Nephron (organoid): ENCODE results near the gene SIGLECL1.
A peak's percentile ranks its signal among the peaks of the same experiment; 100 is the strongest.

Experiments used
- H3K27ac Mint-ChIP-seq, 3 experiments: 2 replicates each; pipeline ENCODE4 v1.8.0; 2020; ENCODE audit warnings: mixed read lengths in 3 of 3, mild to moderate bottlenecking in 2 of 3, moderate library complexity in 1 of 3
- H3K27me3 Mint-ChIP-seq: 2 replicates; pipeline ENCODE4 v1.8.0; 2021; ENCODE audit warnings: low read depth, mild to moderate bottlenecking, moderate library complexity, mixed read lengths
- H3K36me3 Mint-ChIP-seq: 2 replicates; pipeline ENCODE4 v1.8.0; 2020; ENCODE audit warnings: low read depth, mixed read lengths
- H3K4me1 Mint-ChIP-seq: 2 replicates; pipeline ENCODE4 v1.8.0; 2020; ENCODE audit warnings: mixed read lengths
- H3K4me3 Mint-ChIP-seq, 3 experiments: 2 replicates each; pipeline ENCODE4 v1.8.0; 2020; ENCODE audit warnings: mild to moderate bottlenecking in 3 of 3, mixed read lengths in 3 of 3, moderate library complexity in 2 of 3
- H3K9me3 Mint-ChIP-seq: 2 replicates; pipeline ENCODE4 v1.8.0; 2020; ENCODE audit warnings: mixed read lengths
- CTCF ChIP-seq, 3 experiments: fragments of 200-600 bp; sonication (generic); IDR thresholded peaks; one replicate each; pipeline ENCODE4 v1.5.0; 2021; ENCODE audit warnings: antibody characterized with exemption in 3 of 3; ENCODE audit not compliant: unreplicated experiment in 3 of 3

SIGLECL1 gene

GRCh38 chr19:51257471-51257870 lies 6.6 kb downstream of the SIGLECL1 start:
- Mint-ChIP-seq H3K9me3 (no peaks in the 10 kb centered on the region), H3K4me3 (no peak overlapping the region), H3K27me3 (peaks cover 19% of the 10 kb centered on the region), H3K27ac (no peak overlapping the region), H3K36me3 (no peaks in the 10 kb centered on the region), H3K4me1 (no peaks in the 10 kb centered on the region)
- TF ChIP-seq CTCF (IDR thresholded peaks at IDR 0.05; ENCODE audit: unreplicated experiment in 3 of 3) = no peak

GRCh38 chr19:51258165-51259160 lies 7.6 kb downstream of the SIGLECL1 start:
- TF ChIP-seq CTCF (IDR thresholded peaks at IDR 0.05; ENCODE audit: unreplicated experiment in 3 of 3) = no peak

GRCh38 chr19:51259348-51260245 lies 8.7 kb downstream of the SIGLECL1 start:
- H3K4me3 Mint-ChIP-seq = no peak overlapping the region
- peaks cover 23% of the 10 kb centered on the region for H3K27me3 Mint-ChIP-seq
- peak; percentile 75 to 84 (median 79) for TF ChIP-seq CTCF (IDR thresholded peaks at IDR 0.05; ENCODE audit: unreplicated experiment in 3 of 3)
- H3K27ac Mint-ChIP-seq = no peak overlapping the region
- no peaks in the 10 kb centered on the region for H3K36me3 Mint-ChIP-seq
- no peaks in the 10 kb centered on the region for H3K9me3 Mint-ChIP-seq
- no peaks in the 10 kb centered on the region for H3K4me1 Mint-ChIP-seq

More at GRCh38 chr19:51258165-51259160, 7.6 kb downstream of the SIGLECL1 start:
- peaks cover 15% of the 10 kb centered on the region for H3K27me3 Mint-ChIP-seq
- no peak overlapping the region for H3K4me3 Mint-ChIP-seq
- H3K4me1 Mint-ChIP-seq = no peaks in the 10 kb centered on the region
- no peaks in the 10 kb centered on the region for H3K9me3 Mint-ChIP-seq
- H3K27ac Mint-ChIP-seq = no peak overlapping the region
- H3K36me3 Mint-ChIP-seq = no peaks in the 10 kb centered on the region

GRCh38 chr19:51263808-51264207 lies 12.9 kb downstream of the SIGLECL1 start:
- Mint-ChIP-seq H3K36me3 (no peaks in the 10 kb centered on the region), H3K27ac (no peak overlapping the region)

GRCh38 chr19:51271067-51271466 lies 20.2 kb downstream of the SIGLECL1 start:
- Mint-ChIP-seq H3K4me3 (no peak overlapping the region), H3K36me3 (no peaks in the 10 kb centered on the region), H3K27me3 (peaks cover 13% of the 10 kb centered on the region), H3K4me1 (no peaks in the 10 kb centered on the region), H3K27ac (no peak overlapping the region), H3K9me3 (no peaks in the 10 kb centered on the region)
- TF ChIP-seq CTCF (IDR thresholded peaks at IDR 0.05; ENCODE audit: unreplicated experiment in 3 of 3) = no peak

More at GRCh38 chr19:51263808-51264207, 12.9 kb downstream of the SIGLECL1 start:
- Mint-ChIP-seq H3K27me3 (peaks cover 28% of the 10 kb centered on the region), H3K9me3 (no peaks in the 10 kb centered on the region), H3K4me3 (no peak overlapping the region), H3K4me1 (no peaks in the 10 kb centered on the region)
- no peak for TF ChIP-seq CTCF (IDR thresholded peaks at IDR 0.05; ENCODE audit: unreplicated experiment in 3 of 3)
